K562 (cell line): Measurements from ENCODE around the gene KRT8. TPM values are rescaled to one million over a fixed set of nuclear protein-coding genes. Genes with fewer than 3 reads are reported as not detected.
A peak's percentile ranks its signal among the peaks of the same experiment; 100 is the strongest.

Experiments used
- CHAMP1 ChIP-seq: fragments of 450-650 bp; IDR thresholded peaks from 2 replicates; pipeline ENCODE4 v1.6.1; 2016; ENCODE audit warnings: mild to moderate bottlenecking
- COPS2 ChIP-seq: fragments of 450-650 bp; conservative IDR thresholded peaks from 2 replicates; pipeline ENCODE4 v1.6.1; 2016; ENCODE audit warnings: mild to moderate bottlenecking, moderate library complexity
- EP300 ChIP-seq: IDR thresholded peaks from 2 replicates; pipeline ENCODE4 v1.6.1; 2012; ENCODE audit warnings: low read length, improper control_type of control experiment
- FOSL1 ChIP-seq: fragments of 200-800 bp; sonication (Bioruptor generic); conservative IDR thresholded peaks from 2 replicates; pipeline ENCODE4 v1.6.1; 2016; ENCODE audit warnings: missing genetic modification characterization, missing compliant biosample characterization
- FOXO4 ChIP-seq: fragments of 450-650 bp; formaldehyde crosslinking; IDR thresholded peaks from 2 replicates; pipeline ENCODE4 v1.4.0; 2020; ENCODE audit warnings: mild to moderate bottlenecking, moderate library complexity
- HIVEP1 ChIP-seq: fragments of 250-450 bp; sonication (Bioruptor Pico); IDR thresholded peaks from 2 replicates; pipeline ENCODE4 v1.4.0; 2020; ENCODE audit warnings: mild to moderate bottlenecking
- JUND ChIP-seq, 2 experiments: IDR thresholded peaks; 2 replicates in 1 of 2; 3 replicates in 1 of 2; pipeline ENCODE4 v1.6.1; 2011; ENCODE audit warnings: borderline replicate concordance in 2 of 2, low read depth in 2 of 2, low read length in 2 of 2, improper control_type of control experiment in 1 of 2, missing biosample characterization in 1 of 2, missing genetic modification characterization in 1 of 2, missing genetic modification reagents in 1 of 2
- KLF16 ChIP-seq: IDR thresholded peaks from 2 replicates; pipeline ENCODE4 v1.6.1; 2016; ENCODE audit warnings: antibody characterized with exemption
- MLLT1 ChIP-seq, 2 experiments: fragments of 450-650 bp; IDR thresholded peaks; 2 replicates each; pipeline ENCODE4 v1.6.1; 2016
- NCOR1 ChIP-seq: fragments of 450-650 bp; IDR thresholded peaks from 2 replicates; pipeline ENCODE4 v1.6.1; 2016; ENCODE audit warnings: mild to moderate bottlenecking, moderate library complexity
- PHF8 ChIP-seq: fragments of 200-600 bp; sonication (generic); IDR thresholded peaks from 2 replicates; pipeline ENCODE4 v1.6.1; 2012; ENCODE audit warnings: mixed run types, mild to moderate bottlenecking, inconsistent platforms, low read length, moderate library complexity, borderline replicate concordance
- POLR2AphosphoS5 ChIP-seq: IDR thresholded peaks from 2 replicates; pipeline ENCODE4 v1.6.1; 2011; ENCODE audit warnings: mild to moderate bottlenecking, low read depth, low read length, moderate library complexity; ENCODE audit not compliant: control insufficient read depth, insufficient read depth
- SAP30 ChIP-seq: fragments of 200-600 bp; sonication (generic); IDR thresholded peaks from 2 replicates; pipeline ENCODE4 v1.6.1; 2012; ENCODE audit warnings: borderline replicate concordance, low read depth, mild to moderate bottlenecking, moderate library complexity, low read length, control low read depth, inconsistent platforms; ENCODE audit not compliant: insufficient read depth, poor library complexity, severe bottlenecking
- SMARCA4 ChIP-seq: fragments of 450-650 bp; IDR thresholded peaks from 2 replicates; pipeline ENCODE4 v1.6.1; 2016
- THRB ChIP-seq: fragments of 450-650 bp; formaldehyde crosslinking; conservative IDR thresholded peaks from 2 replicates; pipeline ENCODE4 v1.4.0; 2022; ENCODE audit warnings: mild to moderate bottlenecking, missing genetic modification characterization
- TRIM28 ChIP-seq: fragments of 450-650 bp; IDR thresholded peaks from 2 replicates; pipeline ENCODE4 v1.6.1; 2017
- ZNF316 ChIP-seq: fragments of 450-650 bp; IDR thresholded peaks from 2 replicates; pipeline ENCODE4 v1.6.1; 2016
- ZNF586 ChIP-seq: fragments of 450-650 bp; formaldehyde crosslinking; conservative IDR thresholded peaks from 2 replicates; pipeline ENCODE4 v1.4.0; 2020; ENCODE audit warnings: mild to moderate bottlenecking, moderate library complexity
- ZNF740 ChIP-seq, 3 experiments: fragments of 200-800 bp in 1 of 3; sonication (Bioruptor generic) in 1 of 3; sonication (generic) in 1 of 3; formaldehyde crosslinking in 1 of 3; IDR thresholded peaks; 2 replicates each; pipeline versions ENCODE4 v1.6.1 to v1.8.0; 2016 to 2022; ENCODE audit warnings: mild to moderate bottlenecking in 2 of 3, missing compliant biosample characterization in 2 of 3, missing genetic modification characterization in 2 of 3, missing genetic modification reagents in 1 of 3
- ZNF79 ChIP-seq: fragments of 250-450 bp; sonication (Bioruptor Pico); IDR thresholded peaks from 2 replicates; pipeline ENCODE4 v1.4.0; 2020; ENCODE audit warnings: low read depth, mild to moderate bottlenecking, moderate library complexity
- polyA plus RNA-seq, 8 experiments: library from polyadenylated mRNA; depleted of rRNA in 4 of 8; stranded (reverse) in 5 of 8; unstranded in 3 of 8; fragments of >200 nt; fragmentation: Nextera tagmentation in 2 of 8; fragmentation: Illumina TruSeq in 1 of 8; extraction: Ambion mirVana in 2 of 8; extraction: Trizol in 1 of 8; gene quantifications; 2 replicates each; pipeline versions ENCODE4 v1.2.1 to v1.2.3, GENCODE V29; 2011 to 2014; ENCODE audit warnings: inconsistent platforms in 1 of 8, missing spikeins in 1 of 8
- total RNA-seq, 7 experiments: library from RNA; depleted of rRNA in 6 of 7; stranded (reverse); fragments of >200 nt in 6 of 7; fragmentation: Illumina TruSeq in 2 of 7; extraction: Trizol in 2 of 7; gene quantifications; 2 replicates each; pipeline versions ENCODE4 v1.2.1 to v1.2.3, GENCODE V29; 2011 to 2021; ENCODE audit warnings: low replicate concordance in 1 of 7

KRT8 gene
- total and polyA plus RNA-seq, 9 of the 15 experiments (the other 6 are each of a cell fraction or from before 2014, with no cell fraction given) = 41.5 to 661 (median 260) TPM

GRCh38 chr12:52903855-52904508 lies 894 bp downstream of the KRT8 start (continued):
- TF ChIP-seq THRB (CRISPR knock-in tag) (0 out of 2 replicates have a peak, but pooled peaks have one; percentile 27), SMARCA4 (peak; percentile 93), NCOR1 (peak; percentile 37), CHAMP1 (no peak), MLLT1 (IDR thresholded peaks at IDR 0.05) (peak; percentile 73 to 81), SAP30 (peak; percentile 14), FOSL1 (tag) (peak; percentile 94), TRIM28 (no peak), FOXO4 (CRISPR knock-in tag) (no peak), HIVEP1 (CRISPR knock-in tag) (no peak), ZNF740 (CRISPR knock-in tag; IDR thresholded peaks at IDR 0.05) (no peak), ZNF740 (tag; IDR thresholded peaks at IDR 0.05) (peak in 1 of 2 experiments; percentile 28; a peak in 1 of 4 replicates), ZNF79 (no peak), KLF16 (0 out of 2 replicates have a peak, but pooled peaks have one; percentile 20), COPS2 (no peak), POLR2AphosphoS5 (peak; percentile 64), JUND (IDR thresholded peaks at IDR 0.05; ENCODE audit: borderline replicate concordance, low read depth, low read length) (peak; percentile 99), JUND (tag; IDR thresholded peaks at IDR 0.05; ENCODE audit: borderline replicate concordance, low read depth, low read length) (peak; percentile 91; the same call in 1 of the 3 replicates), PHF8 (no peak), ZNF316 (peak; percentile 17; the same call in 1 of the 2 replicates), ZNF586 (CRISPR knock-in tag) (no peak), EP300 (peak; percentile 51)
